Measurements from ENCODE around the gene AMOT. TPM values are rescaled to one million over a fixed set of nuclear protein-coding genes. Genes with fewer than 3 reads are reported as not detected.

Gene AMOT
- total RNA-seq, 6 experiments from 2014 or later, result 2.9 to 9.6 (median 6.0) TPM

GRCh38 chrX:112820364-112821268 lies 20.0 kb downstream of the AMOT start:
- ATAC-seq, result peak in 2 of 4 donors; percentile 54 to 58

GRCh38 chrX:112819813-112820212 lies 20.8 kb downstream of the AMOT start:
- Histone ChIP-seq H3K27me3 (no peaks in the 10 kb centered on the region), H3K9me3 (no peaks in the 10 kb centered on the region), H3K4me1 (no peaks in the 10 kb centered on the region), H3K4me3 (no peak overlapping the region), H3K27ac (no peak overlapping the region), H3K36me3 (no peaks in the 10 kb centered on the region)
- TF ChIP-seq, protein P1, sequence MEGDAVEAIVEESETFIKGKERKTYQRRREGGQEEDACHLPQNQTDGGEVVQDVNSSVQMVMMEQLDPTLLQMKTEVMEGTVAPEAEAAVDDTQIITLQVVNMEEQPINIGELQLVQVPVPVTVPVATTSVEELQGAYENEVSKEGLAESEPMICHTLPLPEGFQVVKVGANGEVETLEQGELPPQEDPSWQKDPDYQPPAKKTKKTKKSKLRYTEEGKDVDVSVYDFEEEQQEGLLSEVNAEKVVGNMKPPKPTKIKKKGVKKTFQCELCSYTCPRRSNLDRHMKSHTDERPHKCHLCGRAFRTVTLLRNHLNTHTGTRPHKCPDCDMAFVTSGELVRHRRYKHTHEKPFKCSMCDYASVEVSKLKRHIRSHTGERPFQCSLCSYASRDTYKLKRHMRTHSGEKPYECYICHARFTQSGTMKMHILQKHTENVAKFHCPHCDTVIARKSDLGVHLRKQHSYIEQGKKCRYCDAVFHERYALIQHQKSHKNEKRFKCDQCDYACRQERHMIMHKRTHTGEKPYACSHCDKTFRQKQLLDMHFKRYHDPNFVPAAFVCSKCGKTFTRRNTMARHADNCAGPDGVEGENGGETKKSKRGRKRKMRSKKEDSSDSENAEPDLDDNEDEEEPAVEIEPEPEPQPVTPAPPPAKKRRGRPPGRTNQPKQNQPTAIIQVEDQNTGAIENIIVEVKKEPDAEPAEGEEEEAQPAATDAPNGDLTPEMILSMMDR (IDR thresholded peaks at IDR 0.05), result no peak
- 43% methylated on average over 1 of the region's 1 CpG for WGBS (ENCODE audit: insufficient coverage, low coverage, low lambda C conversion rate, missing lambda C conversion rate)
- DNase-seq, result no peak
- no peak for ATAC-seq
- intact Hi-C loops (cut with DNase I), result no loop called here

More at GRCh38 chrX:112820364-112821268, 20.0 kb downstream of the AMOT start:
- no peak overlapping the region for H3K4me3 ChIP-seq
- H3K27ac ChIP-seq, result peak overlapping the region in 1 of 3 donors; percentile 2
- H3K9me3 ChIP-seq, result no peaks in the 10 kb centered on the region
- WGBS (ENCODE audit: insufficient coverage, low coverage, low lambda C conversion rate, missing lambda C conversion rate), result 71% methylated on average over 3 of the region's 3 CpGs
- no peaks in the 10 kb centered on the region for H3K27me3 ChIP-seq
- no peak for DNase-seq
- TF ChIP-seq POLR2A (IDR thresholded peaks at IDR 0.05), result no peak
- TF ChIP-seq, protein P1 (IDR thresholded peaks at IDR 0.05), result no peak
- no peaks in the 10 kb centered on the region for H3K4me1 ChIP-seq
- intact Hi-C loops (cut with DNase I), result no loop called here
- no peaks in the 10 kb centered on the region for H3K36me3 ChIP-seq

GRCh38 chrX:112819008-112819640 lies 21.5 kb downstream of the AMOT start:
- no peak for DNase-seq
- TF ChIP-seq, protein P1 (IDR thresholded peaks at IDR 0.05), result no peak
- TF ChIP-seq POLR2A (IDR thresholded peaks at IDR 0.05), result no peak
- Histone ChIP-seq H3K9me3 (no peaks in the 10 kb centered on the region), H3K27me3 (no peaks in the 10 kb centered on the region), H3K4me1 (no peaks in the 10 kb centered on the region), H3K36me3 (no peaks in the 10 kb centered on the region), H3K4me3 (no peak overlapping the region), H3K27ac (no peak overlapping the region)
- 30% methylated on average over 1 of the region's 2 CpGs for WGBS (ENCODE audit: insufficient coverage, low coverage, low lambda C conversion rate, missing lambda C conversion rate)
- ATAC-seq, result peak in 2 of 4 donors; percentile 54 to 71
- intact Hi-C loops (cut with DNase I), result no loop called here

DNA sequence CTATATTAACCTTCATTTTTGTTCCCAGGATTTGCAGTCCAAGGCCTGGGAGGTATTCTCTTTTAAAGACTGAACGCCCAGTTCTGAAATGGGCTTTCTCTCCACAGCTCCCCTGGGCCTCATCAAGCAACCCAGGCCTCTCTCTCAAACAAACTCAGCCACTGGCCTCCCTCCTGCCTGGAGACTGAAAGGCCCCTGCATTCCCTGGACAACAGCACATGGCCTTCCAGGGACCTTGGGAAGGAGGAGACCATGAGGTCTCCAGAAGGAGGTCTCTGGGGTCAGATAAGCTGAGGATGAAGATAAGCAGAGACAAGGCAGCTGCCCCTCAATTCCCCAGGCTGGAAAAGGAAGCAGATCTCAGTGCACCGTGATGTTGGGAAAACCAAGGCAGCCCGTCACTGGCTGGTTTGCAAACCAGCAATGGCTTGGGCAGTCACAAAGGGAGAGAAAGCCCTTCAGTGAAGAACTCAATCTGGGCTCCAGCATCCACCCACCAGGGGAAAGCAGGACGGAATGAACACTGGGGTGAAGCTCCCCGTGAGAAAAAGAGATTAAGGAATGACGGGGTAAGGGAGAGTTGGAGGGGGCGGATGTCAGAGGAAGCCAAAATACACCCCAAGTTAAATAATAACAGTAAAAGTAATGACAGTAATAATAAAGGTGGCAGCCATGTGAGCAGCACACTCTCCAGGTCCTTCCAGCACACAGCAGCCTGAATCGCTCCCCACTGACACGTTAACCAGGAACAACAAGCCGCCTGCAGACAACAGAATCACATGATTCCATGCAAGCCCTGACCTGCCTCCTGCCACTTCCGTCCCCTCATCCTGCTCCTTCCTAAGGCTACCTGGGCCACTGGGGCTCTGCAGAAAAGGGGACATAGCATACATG lies 22.3 kb downstream of the AMOT start:
- no peaks in the 10 kb centered on the region for H3K36me3 ChIP-seq
- intact Hi-C loops (cut with DNase I), result no loop called here

More for the DNA sequence above, 22.3 kb downstream of the AMOT start:
- ATAC-seq (no peak), DNase-seq (no peak)
- no peak overlapping the region for H3K27ac ChIP-seq
- H3K27me3 ChIP-seq, result no peaks in the 10 kb centered on the region
- 48% methylated on average over 8 of the region's 11 CpGs for WGBS (ENCODE audit: insufficient coverage, low coverage, low lambda C conversion rate, missing lambda C conversion rate)
- no peaks in the 10 kb centered on the region for H3K9me3 ChIP-seq
- TF ChIP-seq POLR2A (IDR thresholded peaks at IDR 0.05), result no peak
- TF ChIP-seq, protein P1 (IDR thresholded peaks at IDR 0.05), result no peak
- H3K4me3 ChIP-seq, result no peak overlapping the region
- H3K4me1 ChIP-seq, result no peaks in the 10 kb centered on the region
